DMS 273 treated with DMSO at 0.1 percent for 48 hours (cell line): ENCODE results near the gene RAPSN.

Experiments used
- DNase-seq: peaks from one replicate; lab custom pipeline; 2025; lab: John Stamatoyannopoulos, UW

RAPSN gene

GRCh38 chr11:47448566-47449427 is at the start of gene RAPSN:
TSS of gene RAPSN (minus strand) at chr11:47449136. CDS start at chr11:47448964, 172 bp downstream.
- DNase-seq = no peak

GRCh38 chr11:47498149-47498548 is 49.2 kb upstream of the RAPSN start:
- DNase-seq = no peak

- no peak for DNase-seq
Measured at GRCh38 chr11:47496808-47497207, 47.9 kb upstream of the RAPSN start.

GRCh38 chr11:47495856-47496217 is 46.9 kb upstream of the RAPSN start:
- DNase-seq = no peak

GRCh38 chr11:47495011-47495855 is 46.3 kb upstream of the RAPSN start:
- DNase-seq = no peak

GRCh38 chr11:47489395-47489755 is 40.4 kb upstream of the RAPSN start:
- no peak for DNase-seq

- DNase-seq = no peak
Measured at GRCh38 chr11:47488674-47489394, 39.9 kb upstream of the RAPSN start.

- no peak for DNase-seq
Measured at GRCh38 chr11:47488111-47488510, 39.2 kb upstream of the RAPSN start.

- no peak for DNase-seq
Measured at GRCh38 chr11:47487421-47487820, 38.5 kb upstream of the RAPSN start.

- no peak for DNase-seq
Measured at GRCh38 chr11:47485107-47485506, 36.2 kb upstream of the RAPSN start.

GRCh38 chr11:47483457-47483856 is 34.5 kb upstream of the RAPSN start:
- no peak for DNase-seq

- no peak for DNase-seq
Measured at GRCh38 chr11:47480762-47481161, 31.8 kb upstream of the RAPSN start.

GRCh38 chr11:47478651-47479329 is 29.9 kb upstream of the RAPSN start:
- no peak for DNase-seq

- no peak for DNase-seq
Measured at GRCh38 chr11:47477753-47478152, 28.8 kb upstream of the RAPSN start.

- no peak for DNase-seq
Measured at GRCh38 chr11:47477323-47477722, 28.4 kb upstream of the RAPSN start.

GRCh38 chr11:47470671-47471070 is 21.7 kb upstream of the RAPSN start:
- no peak for DNase-seq

GRCh38 chr11:47469361-47470179 is 20.6 kb upstream of the RAPSN start:
- DNase-seq = no peak

- no peak for DNase-seq
Measured at GRCh38 chr11:47468598-47469214, 19.8 kb upstream of the RAPSN start.

- DNase-seq = no peak
Measured at GRCh38 chr11:47467357-47467756, 18.4 kb upstream of the RAPSN start.

GRCh38 chr11:47466701-47467250 is 17.8 kb upstream of the RAPSN start:
- peak; percentile 3 for DNase-seq
